ENCODE measurements around the gene PDXDC1. TPM values are rescaled to one million over a fixed set of nuclear protein-coding genes. Genes with fewer than 3 reads are reported as not detected.
"Not testable (repeated sequence)": the region's sequence is repeated elsewhere in the genome, so short reads cannot be mapped to it uniquely, and the experiment has no call there.

Gene PDXDC1, protein sequence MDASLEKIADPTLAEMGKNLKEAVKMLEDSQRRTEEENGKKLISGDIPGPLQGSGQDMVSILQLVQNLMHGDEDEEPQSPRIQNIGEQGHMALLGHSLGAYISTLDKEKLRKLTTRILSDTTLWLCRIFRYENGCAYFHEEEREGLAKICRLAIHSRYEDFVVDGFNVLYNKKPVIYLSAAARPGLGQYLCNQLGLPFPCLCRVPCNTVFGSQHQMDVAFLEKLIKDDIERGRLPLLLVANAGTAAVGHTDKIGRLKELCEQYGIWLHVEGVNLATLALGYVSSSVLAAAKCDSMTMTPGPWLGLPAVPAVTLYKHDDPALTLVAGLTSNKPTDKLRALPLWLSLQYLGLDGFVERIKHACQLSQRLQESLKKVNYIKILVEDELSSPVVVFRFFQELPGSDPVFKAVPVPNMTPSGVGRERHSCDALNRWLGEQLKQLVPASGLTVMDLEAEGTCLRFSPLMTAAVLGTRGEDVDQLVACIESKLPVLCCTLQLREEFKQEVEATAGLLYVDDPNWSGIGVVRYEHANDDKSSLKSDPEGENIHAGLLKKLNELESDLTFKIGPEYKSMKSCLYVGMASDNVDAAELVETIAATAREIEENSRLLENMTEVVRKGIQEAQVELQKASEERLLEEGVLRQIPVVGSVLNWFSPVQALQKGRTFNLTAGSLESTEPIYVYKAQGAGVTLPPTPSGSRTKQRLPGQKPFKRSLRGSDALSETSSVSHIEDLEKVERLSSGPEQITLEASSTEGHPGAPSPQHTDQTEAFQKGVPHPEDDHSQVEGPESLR
- 142 TPM for polyA plus RNA-seq (ENCODE audit: insufficient read length)
- long read RNA-seq, donor 1, full-length matches to known transcripts: 14 of 67 reads
- long read RNA-seq, donor 1, partial matches to known transcripts: 53 of 67 reads
- long read RNA-seq, donor 1, other reads (novel, unspliced or antisense): 0 of 67 reads
- long read RNA-seq, donor 2, full-length matches to known transcripts: 10 of 22 reads
- long read RNA-seq, donor 2, partial matches to known transcripts: 12 of 22 reads
- long read RNA-seq, donor 2, other reads (novel, unspliced or antisense): 0 of 22 reads
- long read RNA-seq, donor 3, full-length matches to known transcripts: 7 of 20 reads
- long read RNA-seq, donor 3, partial matches to known transcripts: 0 of 20 reads
- long read RNA-seq, donor 3, other reads (novel, unspliced or antisense): 13 of 20 reads
- long read RNA-seq, donor 4: 0 reads
- long read RNA-seq, donor 5, full-length matches to known transcripts: 25 of 73 reads
- long read RNA-seq, donor 5, partial matches to known transcripts: 41 of 73 reads
- long read RNA-seq, donor 5, other reads (novel, unspliced or antisense): 7 of 73 reads
- long read RNA-seq, donor 6, full-length matches to known transcripts: 12 of 33 reads
- long read RNA-seq, donor 6, partial matches to known transcripts: 21 of 33 reads
- long read RNA-seq, donor 6, other reads (novel, unspliced or antisense): 0 of 33 reads
- long read RNA-seq, donor 7, full-length matches to known transcripts: 16 of 16 reads
- long read RNA-seq, donor 7, partial matches to known transcripts: 0 of 16 reads
- long read RNA-seq, donor 7, other reads (novel, unspliced or antisense): 0 of 16 reads
- long read RNA-seq, donor 8, full-length matches to known transcripts: 7 of 7 reads
- long read RNA-seq, donor 8, partial matches to known transcripts: 0 of 7 reads
- long read RNA-seq, donor 8, other reads (novel, unspliced or antisense): 0 of 7 reads

DNA sequence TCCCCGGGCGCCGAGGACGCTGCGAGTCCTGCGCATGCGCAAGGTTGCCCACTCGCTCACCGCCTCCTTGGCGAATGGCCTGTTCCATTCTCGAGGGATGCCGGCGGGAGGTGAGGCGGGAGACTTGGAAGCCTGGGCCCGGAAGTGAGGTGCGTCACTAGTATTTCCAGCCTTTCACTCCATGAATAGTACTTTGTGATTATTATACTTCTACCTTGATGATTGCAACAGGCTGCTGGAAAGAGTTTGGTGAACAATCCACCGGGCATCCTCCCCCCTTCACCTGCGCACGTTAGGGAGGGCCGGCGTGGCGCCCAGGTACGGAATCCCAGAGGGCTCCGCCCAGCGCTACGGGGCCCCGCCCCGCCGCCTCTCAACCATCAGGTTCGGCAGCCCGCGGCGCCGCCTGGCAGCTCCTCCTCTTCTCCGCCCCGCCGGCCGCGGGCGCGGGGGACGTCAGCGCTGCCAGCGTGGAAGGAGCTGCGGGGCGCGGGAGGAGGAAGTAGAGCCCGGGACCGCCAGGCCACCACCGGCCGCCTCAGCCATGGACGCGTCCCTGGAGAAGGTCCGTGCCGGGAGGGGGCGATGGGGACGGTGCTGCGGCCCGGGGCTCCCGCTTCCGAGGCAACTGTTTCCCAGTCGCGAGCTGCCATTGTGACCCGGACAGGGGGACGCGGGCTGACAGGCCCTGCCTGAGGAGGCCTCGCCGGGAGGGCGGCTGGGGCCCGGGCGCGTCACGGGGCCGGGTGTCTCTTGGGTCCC lies at the start of gene PDXDC1:
Gene PDXDC1 (plus strand): TSS at position 371 of the 762 bp plus-strand sequence. CDS start 174 bp downstream, at position 545.
- DNase-seq: peak; percentile 96

DNA sequence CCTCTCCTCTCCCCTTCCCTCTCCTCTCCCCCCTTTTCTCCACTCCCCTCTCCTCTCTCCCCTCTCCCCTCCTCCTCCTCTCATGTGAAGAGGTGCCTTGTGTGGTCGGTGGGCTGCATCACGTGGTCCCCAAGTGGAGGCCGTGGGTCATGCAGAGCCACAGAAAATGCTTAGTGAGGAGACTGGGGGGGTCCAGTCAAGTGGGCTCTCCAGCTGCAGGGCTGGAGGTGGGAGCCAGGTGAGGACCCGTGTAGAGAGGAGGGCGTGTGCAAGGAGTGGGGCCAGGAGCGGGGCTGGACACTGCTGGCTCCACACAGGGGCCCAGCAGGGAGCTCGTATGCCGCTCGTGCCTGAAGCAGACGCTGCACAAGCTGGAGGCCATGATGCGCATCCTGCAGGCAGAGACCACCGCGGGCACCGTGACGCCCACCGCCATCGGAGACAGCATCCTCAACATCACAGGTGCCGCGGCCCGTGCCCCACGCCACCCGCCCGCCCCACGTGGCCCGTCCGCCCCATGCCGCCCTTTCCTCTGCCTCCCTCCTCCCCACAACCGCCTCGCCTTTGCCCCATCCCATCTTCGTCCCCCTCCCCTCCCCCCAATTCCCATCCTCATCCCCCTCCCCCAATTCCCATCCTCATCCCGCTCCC lies 46.6 kb upstream of the PDXDC1 start:
- DNase-seq: not testable (repeated sequence)

DNA sequence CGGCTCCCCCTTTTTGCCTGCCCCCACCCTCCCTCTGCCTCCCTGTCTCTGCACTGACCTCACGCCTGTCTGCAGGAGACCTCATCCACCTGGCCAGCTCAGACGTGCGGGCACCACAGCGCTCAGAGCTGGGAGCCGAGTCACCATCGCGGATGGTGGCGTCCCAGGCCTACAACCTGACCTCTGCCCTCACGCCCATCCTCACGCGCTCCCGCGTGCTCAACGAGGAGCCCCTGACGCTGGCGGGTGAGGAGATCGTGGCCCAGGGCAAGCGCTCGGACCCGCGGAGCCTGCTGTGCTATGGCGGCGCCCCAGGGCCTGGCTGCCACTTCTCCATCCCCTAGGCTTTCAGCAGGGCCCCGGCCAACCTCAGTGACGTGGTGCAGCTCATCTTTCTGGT lies 45.6 kb upstream of the PDXDC1 start:
- not testable (repeated sequence) for DNase-seq

DNA sequence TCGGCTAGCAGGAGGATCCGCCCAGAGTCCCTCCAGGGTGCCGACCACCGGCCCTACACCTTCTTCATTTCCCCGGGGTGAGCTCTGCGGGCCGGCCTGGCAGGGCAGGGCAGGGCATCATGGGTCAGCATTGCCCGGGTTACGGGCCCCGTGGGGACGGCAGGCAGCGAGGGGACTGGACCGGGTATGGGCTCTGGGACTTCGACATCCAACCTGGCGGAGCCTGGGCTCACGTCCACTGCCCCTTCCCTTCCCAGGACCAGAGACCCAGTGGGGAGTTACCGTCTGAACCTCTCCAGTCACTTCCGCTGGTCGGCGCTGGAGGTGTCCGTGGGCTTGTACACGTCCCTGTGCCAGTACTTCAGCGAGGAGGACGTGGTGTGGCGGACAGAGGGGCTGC lies 44.6 kb upstream of the PDXDC1 start:
- DNase-seq: not testable (repeated sequence)

DNA sequence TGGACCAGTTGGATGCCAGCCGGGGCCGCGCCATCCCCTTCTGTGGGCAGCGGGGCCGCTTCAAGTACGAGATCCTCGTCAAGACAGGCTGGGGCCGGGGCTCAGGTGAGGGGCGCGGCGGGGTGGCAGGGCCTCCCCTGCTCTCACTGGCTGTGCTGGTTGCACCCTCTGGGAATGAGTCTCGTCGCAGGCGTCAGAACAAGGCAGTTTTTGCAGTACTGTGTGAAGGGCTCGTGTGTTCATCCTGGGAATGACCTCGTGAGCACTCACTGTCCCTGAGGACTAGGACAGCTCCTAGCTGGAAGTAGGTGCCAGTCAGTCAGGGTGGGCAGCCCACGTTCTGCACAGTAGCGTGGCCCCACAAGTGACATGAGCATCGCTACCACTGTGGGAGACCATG lies 43.9 kb upstream of the PDXDC1 start:
- DNase-seq: not testable (repeated sequence)

DNA sequence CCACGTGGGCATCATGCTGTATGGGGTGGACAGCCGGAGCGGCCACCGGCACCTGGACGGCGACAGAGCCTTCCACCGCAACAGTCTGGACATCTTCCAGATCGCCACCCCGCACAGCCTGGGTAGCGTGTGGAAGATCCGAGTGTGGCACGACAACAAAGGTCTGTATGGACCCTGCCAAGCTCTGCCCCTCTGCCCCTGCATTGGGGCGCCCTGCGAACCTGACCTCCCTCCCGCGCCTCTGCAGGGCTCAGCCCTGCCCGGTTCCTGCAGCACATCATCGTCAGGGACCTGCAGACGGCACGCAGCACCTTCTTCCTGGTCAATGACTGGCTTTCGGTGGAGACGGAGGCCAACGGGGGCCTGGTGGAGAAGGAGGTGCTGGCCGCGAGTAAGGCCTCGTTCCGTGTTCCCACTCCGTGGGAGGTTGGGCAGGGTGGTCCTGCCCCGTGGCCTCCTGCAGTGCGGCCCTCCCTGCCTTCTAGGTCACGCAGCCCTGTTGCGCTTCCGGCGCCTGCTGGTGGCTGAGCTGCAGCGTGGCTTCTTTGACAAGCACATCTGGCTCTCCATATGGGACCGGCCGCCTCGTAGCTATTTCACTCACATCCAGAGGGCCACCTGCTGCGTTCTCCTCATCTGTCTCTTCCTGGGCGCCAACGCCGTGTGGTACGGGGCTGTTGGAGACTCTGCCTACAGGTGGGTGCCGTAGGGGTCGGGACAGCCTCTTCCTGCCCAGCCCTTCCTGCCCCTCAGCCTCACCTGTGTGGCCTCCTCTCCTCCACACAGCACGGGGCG lies 42.0 kb upstream of the PDXDC1 start:
- not testable (repeated sequence) for DNase-seq

DNA sequence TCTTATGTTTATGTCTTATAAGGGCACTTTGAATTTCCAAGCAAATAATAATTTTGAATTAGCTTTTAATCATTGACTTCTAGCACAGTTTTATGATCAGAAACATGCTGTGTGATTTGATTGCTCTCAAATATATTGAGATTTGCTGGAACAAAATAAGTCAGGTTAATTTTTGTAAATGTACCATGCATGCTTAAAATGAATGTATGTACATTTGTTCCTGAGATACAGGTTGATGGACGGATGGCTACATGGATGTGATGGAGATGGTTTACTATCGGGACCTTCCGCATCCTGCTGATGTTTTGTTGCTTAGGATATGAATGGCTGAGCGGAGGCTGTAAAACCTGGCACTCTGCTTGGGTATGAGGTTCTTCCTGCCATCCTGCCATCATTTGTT lies 37.7 kb upstream of the PDXDC1 start, which contains the start of gene NPIPA1:
Gene NPIPA1 (plus strand): TSS at position 301 of the 400 bp plus-strand sequence. CDS start 0 bp downstream, at position 301.
- DNase-seq: not testable (repeated sequence)

DNA sequence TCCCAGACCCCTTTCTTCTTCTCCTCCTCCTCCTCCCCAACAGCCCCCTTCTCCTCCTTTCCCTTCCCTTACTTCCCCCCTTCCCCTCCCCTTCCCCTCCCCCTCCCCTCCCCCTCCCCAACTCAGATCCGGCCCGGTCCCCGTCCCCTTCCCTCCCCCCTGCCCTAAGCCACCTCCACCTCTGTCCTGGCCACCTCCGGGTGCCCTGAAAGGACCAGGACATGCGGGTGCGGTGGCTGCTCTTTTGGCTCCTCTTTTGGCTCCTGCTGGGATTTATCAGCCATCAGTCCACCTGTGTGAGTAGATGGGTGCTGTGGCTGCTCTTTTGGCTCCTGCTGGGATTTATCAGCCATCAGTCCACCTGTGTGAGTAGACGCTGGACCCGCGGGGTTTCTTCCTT lies 36.8 kb upstream of the PDXDC1 start:
- not testable (repeated sequence) for DNase-seq

DNA sequence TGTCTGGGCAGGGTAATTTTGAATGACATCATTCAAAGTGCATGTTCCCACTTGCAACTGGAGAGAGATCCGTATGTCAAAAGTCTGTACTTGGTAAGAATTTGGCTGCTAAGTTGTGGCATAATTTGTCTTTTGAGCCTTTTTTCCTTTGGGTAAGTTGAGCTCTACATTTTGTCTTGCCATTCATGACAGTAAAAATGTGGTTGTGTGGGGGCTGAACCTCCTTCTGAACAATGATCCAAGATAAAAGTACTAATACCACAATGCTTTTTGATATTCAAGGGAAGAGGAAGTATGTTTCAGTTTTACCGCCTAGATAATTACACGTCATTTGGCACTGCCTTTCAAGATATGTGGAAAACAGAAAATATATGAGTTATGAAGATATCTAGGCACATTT lies 32.1 kb upstream of the PDXDC1 start:
- not testable (repeated sequence) for DNase-seq

DNA sequence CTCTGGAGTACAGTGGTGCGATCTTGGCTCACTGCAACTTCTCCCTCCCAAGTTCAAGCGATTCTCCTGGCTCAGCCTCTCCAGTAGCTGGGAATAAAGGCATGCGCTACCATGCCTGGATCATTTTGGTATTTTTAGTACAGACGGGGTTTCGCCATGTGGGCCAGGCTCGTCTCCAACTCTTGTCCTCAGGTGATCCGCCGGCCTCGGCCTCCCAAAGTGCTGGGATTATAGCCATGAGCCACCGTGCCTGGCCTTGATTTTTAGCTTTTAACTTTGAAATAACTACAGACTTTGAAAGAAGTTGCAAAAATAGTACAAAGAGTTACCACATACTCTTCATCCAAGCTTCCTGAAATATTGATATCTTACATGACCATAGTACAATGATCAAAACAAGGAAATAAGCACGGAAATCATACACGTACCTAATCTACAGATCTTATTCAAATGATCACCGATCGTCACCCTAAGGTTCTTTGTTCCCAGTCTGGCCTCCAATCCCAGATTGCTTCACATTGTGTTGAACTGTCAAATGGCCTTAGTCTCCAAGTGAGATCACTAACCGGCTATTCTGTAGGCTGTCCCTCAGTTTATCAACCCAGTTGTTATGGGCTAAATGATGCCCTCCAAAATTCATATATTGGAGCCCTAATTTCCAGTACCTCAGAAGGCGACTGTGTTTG lies 19.1 kb upstream of the PDXDC1 start:
- no peak for DNase-seq

DNA sequence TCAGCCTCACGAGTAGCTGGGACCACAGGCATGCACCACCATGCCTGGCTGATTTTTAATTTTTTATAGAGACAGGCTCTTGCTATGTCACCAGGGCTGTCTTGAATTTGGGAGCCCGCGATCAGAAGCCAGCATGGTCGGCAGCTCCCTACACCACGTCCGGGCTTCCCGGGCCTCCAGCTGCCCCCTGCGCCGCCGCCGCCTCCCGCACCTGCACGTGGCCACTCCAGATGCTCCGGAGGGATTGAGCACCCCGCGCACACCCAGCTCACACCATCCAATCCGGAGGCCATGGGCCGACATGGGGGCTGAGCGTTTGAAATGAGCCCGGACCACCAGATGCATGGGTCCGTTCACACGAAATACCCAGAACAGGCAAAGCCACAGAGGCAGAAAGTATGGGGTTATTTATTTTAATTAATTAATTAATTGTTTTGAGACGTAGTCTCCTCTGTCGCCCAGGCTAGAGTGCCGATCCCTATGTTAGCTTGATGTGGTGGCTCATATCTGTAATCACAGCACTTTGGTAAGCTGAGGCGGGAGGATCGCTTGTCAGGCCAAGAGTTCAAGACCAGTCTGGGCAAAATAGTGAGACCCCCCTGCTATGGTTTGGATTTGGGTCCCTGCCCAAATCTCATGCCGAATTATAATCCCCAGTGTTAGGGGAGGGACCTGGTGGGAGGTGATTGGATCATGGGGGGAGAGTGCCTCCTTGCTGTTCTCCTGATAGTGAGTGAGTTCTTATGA lies 17.1 kb upstream of the PDXDC1 start:
- no peak for DNase-seq

DNA sequence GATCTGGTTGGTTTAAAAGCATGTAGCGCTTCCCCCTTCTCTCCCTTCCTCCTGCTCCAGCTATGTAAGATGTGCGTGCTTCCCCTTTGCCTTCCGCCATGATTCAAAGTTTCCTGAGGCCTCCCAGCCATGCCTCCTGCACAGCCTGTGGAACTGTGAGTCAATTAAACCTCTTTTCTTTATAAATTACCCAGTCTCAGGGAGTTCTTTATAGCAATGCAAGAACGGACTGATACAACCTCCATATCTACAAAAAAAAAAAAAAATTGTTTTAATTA lies 16.6 kb upstream of the PDXDC1 start:
- no peak for DNase-seq

DNA sequence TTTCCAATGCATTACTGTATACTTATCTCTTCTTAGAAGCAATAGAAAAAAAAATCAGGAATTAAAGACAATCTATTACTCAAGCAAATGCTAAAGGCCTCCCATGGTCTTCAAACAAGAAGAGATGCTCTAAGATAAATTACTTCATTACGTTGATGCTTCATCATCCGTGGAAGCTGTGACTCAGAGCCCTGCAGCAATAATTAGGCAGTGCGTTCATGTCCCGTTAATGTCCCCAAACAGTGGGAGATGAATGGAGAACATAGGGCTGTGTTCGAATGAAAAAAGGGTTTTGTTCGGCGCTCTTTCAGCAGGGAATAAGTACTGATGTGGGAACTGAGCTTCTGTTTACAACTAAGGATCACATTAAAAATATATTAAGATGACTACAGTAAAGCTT lies 15.9 kb upstream of the PDXDC1 start:
- DNase-seq: no peak

DNA sequence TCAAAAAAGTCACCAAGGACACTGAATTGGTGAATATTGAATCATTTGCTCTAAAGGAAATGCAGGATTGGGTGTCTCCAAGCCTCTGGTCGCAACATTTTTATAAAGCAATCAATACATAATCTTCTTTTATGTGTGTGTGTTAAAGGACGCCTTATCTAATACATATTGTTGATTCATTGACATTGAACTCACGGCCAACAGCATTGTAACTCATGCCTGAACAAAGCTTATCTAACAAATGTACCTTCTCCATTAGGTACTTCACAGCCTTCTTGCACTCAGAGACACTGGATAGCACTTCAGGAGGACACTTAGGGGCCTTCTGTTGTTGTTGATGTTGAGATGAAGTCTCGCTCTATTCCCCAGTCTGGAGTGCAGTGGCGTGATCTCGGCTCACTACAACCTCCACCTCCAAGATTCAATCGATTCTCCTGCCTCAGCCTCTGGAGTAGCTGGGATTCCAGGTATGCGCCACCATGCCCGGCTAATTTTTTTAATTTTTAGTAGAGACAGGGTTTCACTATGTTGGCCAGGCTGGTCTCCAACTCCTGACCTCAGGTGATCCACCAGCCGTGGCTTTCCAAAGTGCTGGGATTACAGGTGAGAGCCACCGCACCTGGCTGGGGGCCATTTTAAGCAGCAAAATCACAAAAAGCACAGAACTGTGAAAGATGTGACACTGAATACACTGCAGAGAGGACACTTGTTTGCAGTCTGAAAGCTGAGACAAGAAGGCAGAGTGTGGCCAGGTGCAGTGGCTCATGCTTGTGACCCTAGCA lies 13.2 kb upstream of the PDXDC1 start:
- no peak for DNase-seq

DNA sequence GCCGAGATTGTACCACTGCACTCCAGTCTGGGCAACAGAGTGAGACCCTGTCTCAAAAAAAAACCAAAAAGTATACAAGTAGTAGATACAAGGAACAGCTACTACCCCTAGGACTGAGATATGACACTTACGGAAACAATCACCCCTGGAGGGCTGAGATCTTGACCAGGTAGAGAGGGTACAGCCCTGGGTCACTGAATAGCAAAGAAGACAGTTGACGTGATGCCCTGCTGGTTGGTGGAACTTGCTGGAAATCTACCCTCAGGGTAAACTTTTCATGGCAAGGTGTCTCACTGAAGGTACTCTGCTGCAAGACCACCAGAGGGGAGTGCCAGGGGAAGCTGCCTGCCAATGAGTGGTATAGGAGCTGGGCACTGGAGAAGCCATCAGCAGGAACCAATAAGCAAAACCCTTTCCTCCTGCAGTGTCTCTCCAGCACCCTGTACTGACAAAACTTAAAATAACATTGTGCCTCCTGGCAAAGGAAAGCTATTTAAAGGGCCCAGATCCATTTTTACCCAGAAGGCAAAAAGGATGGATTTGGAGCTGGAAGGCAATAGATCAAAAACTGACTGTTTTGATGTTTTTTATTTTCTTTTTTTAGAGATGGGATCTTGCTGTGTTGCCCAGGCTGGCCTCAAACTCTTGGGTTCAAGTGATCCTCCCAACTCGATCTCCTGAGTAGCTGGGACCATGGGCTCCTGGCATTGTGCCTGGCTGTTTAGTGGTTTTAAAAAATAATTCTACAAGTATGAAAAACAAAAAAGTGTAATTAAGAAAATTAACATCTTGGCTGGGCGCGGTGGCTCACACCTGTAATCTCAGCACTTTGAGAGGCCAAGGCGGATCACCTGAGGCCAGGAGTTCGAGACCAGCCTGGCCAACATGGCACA lies 11.3 kb upstream of the PDXDC1 start:
- DNase-seq: no peak

DNA sequence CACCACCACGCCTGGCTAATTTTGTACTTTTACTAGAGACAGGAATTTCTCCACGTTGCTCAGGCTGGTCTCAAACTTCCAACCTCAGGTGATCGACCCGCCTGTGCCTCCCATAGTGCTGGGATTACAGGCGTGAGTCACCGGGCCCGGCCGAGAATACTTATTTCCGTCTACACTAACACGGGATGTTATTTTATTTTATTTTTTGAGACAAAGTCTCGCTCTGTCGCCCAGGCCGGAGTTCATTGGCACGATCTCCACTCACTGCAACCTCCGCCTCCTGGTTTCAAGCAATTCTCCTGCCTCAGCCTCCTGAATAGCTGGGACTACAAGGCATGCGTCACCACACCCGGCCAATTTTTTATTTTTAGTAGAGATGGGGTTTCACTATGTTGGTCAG lies 9.5 kb upstream of the PDXDC1 start:
- no peak for DNase-seq
